Breast epithelium (tissue), 3 donors: ENCODE measurements around the gene LYPD3.

Source experiments
- POLR2A ChIP-seq: fragments of 450-650 bp; IDR thresholded peaks from one replicate; pipeline ENCODE4 v1.6.1; 2016; ENCODE audit warnings: antibody characterized with exemption, mild to moderate bottlenecking, moderate library complexity
- TF ChIP-seq, protein P1 (sequence below), 3 donors: fragments of 450-650 bp; IDR thresholded peaks; one replicate each; pipeline ENCODE4 v1.5.1; 2016 to 2017; ENCODE audit warnings: antibody characterized with exemption in 3 of 3, mild to moderate bottlenecking in 3 of 3, moderate library complexity in 3 of 3

GRCh38 chr19:43481701-43482100 lies 16.3 kb upstream of the LYPD3 start:
- TF ChIP-seq, protein P1, sequence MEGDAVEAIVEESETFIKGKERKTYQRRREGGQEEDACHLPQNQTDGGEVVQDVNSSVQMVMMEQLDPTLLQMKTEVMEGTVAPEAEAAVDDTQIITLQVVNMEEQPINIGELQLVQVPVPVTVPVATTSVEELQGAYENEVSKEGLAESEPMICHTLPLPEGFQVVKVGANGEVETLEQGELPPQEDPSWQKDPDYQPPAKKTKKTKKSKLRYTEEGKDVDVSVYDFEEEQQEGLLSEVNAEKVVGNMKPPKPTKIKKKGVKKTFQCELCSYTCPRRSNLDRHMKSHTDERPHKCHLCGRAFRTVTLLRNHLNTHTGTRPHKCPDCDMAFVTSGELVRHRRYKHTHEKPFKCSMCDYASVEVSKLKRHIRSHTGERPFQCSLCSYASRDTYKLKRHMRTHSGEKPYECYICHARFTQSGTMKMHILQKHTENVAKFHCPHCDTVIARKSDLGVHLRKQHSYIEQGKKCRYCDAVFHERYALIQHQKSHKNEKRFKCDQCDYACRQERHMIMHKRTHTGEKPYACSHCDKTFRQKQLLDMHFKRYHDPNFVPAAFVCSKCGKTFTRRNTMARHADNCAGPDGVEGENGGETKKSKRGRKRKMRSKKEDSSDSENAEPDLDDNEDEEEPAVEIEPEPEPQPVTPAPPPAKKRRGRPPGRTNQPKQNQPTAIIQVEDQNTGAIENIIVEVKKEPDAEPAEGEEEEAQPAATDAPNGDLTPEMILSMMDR (IDR thresholded peaks at IDR 0.05): no peak
- TF ChIP-seq POLR2A: no peak
